Stimulated activated CD4-positive, alpha-beta T cell treated with anti-CD3 and anti-CD28 coated beads, Interleukin-1b, Interleukin-23, amount 100 ng/mL, for 24 hours (primary cell): Measurements from ENCODE around the gene LDHA.

Experiments
- DNase-seq, 4 experiments: peaks; one replicate each; pipeline ENCODE4 v3.0.0-alpha.2; 2020; ENCODE audit warnings: low read depth in 4 of 4, low spot score in 1 of 4

Gene LDHA

DNA sequence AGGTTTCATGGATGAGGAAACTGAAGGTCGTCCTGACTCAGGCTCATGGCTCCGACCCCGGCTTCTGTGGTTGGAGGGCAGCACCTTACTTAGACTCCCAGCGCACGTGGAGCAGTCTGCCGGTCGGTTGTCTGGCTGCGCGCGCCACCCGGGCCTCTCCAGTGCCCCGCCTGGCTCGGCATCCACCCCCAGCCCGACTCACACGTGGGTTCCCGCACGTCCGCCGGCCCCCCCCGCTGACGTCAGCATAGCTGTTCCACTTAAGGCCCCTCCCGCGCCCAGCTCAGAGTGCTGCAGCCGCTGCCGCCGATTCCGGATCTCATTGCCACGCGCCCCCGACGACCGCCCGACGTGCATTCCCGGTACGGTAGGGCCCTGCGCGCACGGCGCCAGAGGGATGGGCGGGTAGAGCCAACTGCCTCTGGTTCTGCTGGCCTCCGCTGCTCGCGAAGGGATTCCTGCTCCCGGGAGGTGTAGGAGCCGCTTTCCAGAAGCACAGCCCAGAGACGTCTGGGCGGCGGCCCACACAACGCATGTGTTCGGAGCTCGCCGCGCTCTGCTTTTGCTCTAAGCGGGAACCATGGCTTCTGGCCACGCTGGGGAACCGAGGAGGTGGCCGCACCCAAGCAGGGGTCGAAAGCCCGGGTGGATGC lies at the start of gene LDHA:
LDHA (plus strand) TSS at position 289 of the 653 bp plus-strand sequence. CDS start 2,280 bp downstream, outside the sequence.
- peak; percentile 99 to 100 (median 100) for DNase-seq

DNA sequence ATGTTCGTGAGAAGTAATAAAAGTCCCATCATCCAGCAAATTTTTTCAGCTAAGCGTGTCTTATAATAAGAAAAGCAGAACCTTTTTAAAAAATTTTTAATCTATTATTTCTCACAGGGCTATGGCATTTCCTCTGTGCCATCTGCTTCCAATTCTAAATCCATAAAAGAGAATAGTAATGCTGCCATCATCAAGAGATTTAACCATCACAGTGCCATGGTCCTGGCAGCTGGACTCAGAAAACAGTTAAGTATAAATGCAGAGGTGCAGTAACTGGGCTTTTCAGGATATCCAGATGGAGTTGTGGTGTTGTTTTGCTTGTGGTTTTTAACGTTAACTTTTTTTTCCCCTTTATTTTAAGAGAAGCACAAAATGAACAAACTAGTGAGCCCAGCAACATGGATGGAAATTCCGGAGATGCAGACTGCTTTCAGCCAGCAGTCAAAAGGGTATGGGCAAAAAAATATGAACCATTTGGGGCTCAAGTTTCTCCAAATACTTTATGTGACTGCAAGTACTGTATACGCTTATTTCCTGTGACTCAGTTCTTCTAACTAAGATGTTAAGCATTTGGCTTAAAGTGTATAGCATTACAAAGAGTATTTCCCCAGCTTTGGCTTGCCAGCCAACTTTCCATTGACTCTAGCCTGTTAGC lies 46.8 kb upstream of the LDHA start:
- no peak for DNase-seq

DNA sequence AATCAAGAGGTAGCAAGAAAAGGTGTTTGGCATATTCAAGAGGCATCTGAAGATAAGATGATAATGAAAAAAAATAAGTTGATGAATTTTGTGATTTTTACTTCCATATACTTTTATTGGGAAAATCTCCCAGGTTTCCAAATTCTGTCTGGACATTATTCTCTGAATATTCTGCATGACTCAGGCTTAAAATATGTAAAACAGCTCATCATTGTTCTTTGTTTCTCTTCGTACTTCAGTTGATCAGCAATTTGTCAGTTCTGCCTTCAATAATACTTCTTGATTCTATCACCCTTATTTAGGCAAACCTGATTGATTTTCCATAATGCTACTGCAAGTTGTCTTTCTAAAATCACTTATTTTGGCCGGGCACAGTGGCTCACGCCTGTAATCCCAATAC lies 41.8 kb upstream of the LDHA start:
- no peak for DNase-seq

DNA sequence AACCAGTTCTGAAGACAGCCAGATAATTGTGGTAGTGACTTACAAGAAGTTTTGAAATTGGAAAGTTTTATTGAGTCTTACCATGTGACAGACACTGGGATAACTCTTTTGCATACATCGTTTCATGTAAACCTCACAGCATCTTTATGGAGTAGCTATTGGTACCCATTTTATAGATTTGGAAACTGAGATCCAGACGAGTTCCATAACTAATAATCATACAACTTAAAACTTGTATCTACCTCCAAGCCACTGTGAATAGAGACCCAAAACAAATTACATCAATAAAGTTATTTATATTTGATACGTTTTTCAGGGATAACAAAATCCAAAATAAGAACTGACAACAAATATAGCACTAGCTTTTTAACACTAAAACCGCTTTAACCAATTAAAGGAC lies 35.7 kb upstream of the LDHA start:
- no peak for DNase-seq

DNA sequence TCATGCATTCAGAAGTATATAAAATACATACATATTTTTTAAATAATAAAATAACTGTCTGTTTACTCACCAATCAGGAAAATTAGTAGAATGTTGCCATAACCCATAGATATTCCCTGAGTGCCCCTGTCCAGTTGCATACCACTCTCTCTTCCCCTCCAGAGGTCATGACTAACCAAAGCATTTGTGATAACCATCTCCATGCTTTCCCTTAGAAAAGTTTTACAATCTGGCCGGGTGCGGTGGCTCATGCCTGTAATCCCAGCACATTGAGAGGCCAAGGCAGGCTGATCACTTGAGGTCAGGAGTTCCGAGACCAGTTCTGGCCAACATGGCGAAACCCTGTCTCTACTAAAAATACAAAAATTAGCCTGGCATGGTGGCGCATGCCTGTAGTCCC lies 33.2 kb upstream of the LDHA start:
- no peak for DNase-seq

DNA sequence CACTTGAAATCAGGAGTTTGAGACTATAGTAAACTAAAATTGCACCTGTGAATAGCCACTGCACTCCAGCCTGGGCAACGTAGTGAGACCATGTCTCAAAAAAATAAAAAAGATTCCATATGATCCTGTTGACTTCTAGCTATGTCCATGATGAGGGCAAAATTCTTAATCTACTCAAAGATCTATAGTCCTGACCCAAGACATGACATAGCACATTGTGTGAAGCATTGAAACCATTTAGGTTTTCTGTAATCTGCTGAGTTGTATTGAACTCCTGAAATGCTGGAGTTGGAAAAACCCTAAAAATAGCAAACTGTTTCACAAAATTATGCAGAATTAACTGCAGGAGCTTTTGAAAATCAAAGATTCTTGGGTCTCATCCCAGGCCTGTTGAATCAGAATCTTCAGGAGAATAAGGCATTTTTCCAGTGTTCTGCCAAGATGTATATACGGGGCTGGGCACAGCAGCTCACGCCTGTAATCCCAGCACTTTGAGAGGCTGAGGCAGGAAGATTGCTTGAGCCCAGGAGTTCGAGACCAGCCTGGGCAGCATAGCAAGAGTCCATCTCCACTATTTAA lies 29.8 kb upstream of the LDHA start:
- no peak for DNase-seq

DNA sequence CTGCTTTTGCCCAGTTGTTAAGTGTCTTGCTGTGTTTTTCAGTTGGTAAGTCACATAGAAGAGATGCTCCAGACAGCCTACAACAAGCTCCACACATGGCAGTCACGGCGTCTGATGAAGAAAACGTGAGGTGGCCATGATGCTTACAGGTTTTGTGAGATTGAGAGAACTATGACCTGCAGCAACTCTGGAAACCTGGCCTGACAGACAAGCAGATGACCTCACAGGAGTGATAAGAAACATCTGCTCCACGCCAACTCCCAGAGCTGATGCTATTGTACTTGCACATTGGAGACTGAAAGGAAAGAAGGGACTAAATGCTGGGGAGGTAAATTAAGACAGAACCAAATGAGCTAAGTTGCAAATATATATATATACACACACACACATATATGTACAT lies 28.6 kb upstream of the LDHA start:
- no peak for DNase-seq

DNA sequence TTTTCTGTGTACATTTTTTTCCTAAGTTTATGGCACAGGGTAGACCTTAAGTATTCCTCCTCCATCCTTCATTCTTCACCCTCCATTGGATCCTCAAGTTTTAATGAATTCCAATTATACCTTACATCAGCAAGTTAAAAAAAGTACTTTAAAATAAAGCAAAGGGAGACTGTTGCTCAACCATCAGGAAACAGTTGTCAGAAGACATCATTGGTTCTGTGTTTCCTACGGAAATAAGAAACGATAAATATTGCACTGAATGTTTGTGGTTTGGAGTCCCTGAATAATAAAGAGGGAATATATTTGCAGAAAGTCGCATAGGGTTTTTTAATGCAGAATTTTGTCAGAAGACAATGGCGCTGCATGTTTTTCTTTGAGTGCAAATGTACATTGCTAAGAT lies 28.1 kb upstream of the LDHA start:
- no peak for DNase-seq

DNA sequence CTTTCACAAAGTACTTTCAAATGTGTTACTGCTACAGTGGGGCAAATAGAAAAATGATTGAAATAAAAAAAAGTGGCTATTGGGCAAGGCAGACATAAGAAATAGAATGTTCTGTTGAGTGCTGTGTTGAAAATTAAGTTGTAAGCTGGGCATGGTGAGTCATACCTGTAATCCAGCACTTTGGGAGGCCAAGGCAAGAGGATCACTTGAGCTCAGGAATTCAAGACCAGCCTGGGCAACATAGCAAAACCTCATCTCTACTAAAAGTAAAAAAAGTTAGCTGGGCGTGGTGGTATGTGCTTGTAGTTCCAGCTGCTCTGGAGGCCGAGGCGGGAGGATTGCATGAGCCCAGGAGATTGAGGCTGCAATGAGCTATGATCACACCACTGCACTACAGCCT lies 26.9 kb upstream of the LDHA start:
- DNase-seq: no peak

DNA sequence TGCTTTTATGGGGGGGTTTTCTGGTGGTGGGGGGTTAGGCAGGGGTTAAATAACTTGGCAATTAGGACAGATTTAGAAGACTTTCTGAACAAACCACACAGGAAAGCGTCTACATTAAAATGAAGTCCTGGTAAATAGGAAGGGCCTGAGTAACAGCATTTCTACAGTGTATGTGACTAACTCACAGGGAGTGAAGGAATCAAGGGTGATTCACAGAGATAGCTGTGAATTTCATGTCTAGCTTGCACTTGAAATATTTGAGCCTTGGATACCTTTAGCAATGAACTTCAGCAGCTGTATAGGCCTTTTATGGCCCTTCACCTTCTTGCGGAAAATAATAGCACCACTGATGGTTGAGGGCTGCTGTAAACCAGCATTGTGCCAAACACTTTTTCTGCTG lies 26.1 kb upstream of the LDHA start:
- DNase-seq: no peak

DNA sequence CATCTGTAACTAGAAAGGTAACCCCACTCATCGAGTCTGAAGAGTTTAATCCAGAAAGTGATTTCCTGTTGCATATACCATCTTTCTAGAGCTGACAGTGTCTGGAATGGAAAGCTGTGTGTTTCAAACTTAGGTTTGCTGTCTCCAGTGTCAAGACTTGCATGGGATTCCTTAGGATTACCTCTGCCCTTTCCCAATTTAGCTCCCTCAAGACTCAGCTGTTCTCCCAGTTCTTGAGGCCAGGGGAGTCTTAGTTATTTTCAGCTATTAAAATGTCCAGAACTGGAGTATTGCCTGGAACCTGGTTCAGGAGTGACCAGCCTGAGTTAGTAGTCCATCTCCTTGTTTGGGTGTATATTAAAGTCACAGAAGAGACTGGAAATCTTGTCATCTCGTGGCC lies 25.0 kb upstream of the LDHA start:
- no peak for DNase-seq

DNA sequence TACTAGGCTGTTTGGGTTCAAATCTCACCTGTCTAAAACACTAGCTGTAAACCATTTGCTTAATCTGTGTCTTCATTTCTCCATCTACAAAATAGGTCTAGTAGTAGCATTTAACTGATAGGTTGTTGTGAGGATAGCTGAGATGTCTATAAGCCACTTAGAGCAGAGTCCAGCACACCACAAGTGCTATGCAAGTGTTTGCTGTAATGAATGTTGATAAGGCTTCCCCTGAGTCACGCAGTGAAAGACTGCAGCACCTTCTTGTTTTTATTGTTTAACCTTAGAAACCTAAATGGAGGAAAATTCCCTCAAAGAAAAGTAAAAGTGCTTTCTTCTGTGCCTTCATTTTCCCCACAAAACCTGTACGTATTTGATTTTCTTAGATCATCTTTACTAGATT lies 23.1 kb upstream of the LDHA start:
- DNase-seq: no peak

DNA sequence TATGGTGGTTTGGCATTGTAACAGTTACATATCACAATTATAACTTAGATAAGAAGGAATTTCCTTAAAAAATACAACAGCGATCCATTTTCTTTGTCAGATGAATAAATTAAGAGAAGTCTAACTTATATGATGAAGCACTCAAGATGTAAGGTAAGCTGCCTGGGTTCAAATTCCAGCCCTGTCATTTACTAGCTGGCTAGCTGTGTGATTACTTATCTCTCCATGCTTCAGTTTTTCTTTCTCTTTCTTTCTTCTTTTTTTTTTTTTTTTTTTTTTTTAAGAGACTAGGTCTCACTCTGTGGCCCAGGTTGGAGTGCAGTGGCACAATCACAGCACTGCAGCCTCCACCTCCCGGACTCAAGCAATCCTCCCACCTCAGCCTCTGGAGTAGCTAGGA lies 22.2 kb upstream of the LDHA start:
- no peak for DNase-seq

DNA sequence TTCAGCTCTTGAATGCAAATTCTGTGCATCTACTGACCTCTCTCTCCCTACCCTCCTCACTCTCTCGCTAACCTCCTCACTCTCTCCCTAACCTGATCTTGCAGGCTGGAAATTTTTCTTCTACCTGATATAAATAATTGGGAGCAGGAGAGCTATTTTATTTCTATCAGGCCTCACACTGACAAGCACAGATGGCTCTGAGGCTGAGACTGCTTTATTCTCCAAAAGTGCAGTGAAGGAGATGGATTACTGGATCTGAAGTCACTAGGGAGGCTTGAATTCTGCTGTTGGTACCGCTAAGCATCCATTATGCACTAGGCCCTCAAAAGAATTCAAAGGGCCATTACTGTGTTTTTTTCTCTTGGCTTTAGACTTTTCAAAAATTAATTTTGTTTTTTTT lies 19.4 kb upstream of the LDHA start:
- DNase-seq: no peak

DNA sequence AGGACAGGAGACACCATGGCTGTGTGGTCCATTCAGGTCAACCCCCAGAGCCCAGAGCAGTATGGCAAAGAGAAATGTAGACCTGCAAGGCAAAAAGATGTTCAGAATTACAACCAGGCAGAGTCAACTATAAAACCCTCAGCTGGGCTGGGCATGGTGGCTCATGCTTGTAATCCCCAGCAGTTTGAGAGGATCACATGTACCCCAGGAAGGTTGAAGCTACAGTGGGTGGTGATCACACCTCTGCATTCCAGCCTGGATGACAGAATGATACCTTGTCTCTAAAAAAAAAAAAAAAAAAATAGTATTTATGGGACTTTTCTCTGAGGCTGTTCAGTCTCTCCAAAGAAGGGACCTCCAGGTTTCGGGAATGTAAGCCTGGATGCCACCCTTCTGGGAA lies 18.4 kb upstream of the LDHA start:
- DNase-seq: no peak

DNA sequence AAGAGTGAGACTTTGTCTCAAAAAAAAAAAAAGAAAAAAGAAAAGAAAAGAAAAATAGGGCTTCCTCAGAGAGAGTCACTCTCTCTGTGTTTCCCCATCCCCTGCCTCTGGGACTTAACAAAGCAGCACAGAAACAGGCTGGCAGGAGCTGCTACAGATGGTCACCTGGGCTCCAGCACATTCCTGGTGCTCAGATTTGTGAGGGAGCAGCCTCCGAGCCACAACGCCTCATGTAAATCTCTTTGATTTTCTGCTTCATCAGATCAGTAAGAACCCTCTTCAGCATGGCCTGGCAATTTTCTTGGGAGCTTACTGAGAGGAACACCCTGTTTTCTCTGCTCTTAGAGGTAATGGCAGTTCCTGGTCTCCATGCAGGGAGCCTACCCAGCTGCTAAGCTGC lies 15.2 kb upstream of the LDHA start:
- no peak for DNase-seq

DNA sequence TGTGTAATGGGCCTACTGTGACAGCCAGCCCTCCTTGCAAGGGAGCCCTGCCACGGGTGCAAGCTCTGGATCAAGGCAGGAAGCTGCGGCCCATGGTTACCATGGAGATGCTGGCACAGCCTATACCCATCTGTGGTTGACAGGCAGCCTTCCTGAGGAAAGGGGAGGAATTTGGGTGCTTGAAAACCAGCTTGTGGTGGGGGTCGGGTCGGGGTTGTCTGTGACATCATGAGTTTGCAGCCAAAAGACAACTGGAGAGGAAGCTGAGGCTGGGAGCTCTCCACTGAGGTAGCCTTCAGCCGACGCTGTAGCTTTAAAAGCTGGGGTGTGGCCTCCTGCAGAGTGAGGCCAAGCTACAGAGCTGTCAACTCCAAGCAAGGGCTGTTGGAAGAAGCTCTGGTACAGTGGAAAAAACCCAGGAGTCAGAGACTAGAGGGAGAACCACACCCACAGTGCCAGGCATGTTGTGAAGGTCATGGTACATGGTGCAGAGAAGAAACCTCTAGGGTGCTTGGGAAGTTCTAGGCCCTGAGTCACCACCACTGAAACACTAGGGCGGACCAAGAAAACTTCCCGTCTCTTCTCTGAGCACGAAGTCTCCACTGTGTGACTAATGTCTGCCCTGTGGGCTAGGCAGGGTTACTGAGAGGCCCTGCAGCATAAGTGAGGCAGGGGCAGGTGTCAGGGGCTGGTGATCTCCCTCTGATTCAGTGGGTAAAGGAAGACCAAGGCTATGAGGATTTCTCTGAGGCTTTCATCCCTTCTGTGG lies 10.8 kb upstream of the LDHA start:
- DNase-seq: peak in 3 of 4 experiments; percentile 57 to 77 (median 62)

DNA sequence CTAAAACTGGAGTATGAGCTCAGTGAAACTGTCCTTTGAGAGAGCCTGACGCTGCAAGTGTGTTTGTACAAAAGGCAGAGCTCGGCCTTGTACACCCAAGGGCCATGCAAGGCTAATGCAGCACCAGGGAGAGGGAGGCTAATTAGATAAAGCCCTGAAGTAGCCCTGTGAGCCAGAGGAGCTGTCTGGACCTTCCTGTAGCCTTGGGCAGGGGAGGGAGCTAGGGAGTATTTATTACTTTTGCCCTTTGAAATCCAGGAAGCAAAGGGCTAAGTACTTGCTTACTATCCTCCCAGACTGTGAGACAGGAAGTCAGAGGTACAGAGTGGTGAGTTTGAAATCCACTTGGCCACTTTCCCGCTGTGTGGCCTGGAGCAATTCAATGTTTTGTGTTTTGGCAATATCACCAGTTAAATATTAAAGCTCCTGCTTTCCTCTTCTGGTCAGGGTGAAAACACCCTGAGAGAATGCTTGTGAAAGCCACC lies 10.2 kb upstream of the LDHA start:
- no peak for DNase-seq

DNA sequence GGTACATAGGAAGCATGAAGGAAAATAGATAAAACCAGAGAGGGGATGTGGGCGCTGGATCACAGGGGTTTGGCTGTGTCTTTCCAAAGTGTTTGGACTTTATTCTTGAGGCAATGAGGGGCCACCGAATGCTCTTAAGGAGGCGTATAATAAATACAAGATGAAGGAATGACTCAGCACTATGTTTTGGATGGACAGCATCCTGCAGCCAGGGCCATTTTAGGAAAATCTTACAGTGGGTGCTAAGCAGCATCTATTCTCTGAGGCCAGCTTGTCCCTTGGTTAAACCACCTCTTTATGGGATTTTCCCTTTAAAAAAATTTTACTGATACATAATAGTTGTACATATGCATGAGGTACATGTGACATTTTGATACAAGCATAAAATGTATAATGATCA lies 4.3 kb upstream of the LDHA start:
- no peak for DNase-seq

DNA sequence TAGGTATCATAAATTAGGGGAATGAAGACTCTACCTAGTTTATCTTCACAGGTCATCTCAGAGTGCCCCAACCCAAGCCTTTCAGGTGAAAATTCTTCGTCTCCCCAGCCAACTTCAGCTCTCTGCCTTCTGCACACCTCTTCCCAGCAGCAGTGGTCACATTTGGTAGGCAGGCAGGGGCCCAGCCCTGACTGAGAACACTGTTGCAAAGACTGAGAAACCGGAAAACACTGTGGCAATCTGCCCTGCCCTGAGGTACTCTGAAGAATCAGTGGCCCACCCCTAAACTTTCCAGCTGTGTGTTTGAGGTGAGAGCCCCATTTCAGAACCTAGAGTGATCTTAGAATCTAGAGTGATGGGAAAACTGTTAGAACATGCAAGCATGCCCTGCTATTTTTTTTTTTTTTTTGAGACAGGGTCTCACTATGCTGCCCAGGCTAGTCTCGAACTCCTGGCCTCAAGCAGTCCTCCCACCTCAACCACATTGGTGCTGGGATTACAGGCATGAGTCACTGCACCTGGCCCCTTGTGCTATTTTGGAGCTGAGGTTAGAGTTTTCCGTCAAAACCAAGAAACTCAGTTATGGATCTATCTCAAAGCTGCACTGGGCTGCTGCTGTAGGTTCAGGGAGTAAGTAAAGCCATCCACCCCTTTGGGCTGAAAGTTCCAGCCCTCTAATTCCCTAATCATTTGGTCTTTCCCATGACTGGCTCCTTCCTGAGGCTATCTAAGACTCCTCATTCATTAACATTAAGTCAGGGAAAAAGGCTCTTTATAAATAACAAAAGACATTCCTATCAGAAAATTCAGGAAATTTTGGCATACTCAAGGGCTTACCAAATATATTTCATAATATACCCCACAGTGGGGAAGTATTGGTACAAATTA lies 1.7 kb upstream of the LDHA start:
- DNase-seq: peak in 1 of 4 experiments; percentile 13
